KMS-11 (cell line): Measurements from ENCODE around the gene SPECC1.

Experiments
- H2AFZ ChIP-seq: fragments of 200-600 bp; sonication (generic); 2 replicates; pipeline ENCODE4 v1.6.1; 2016; ENCODE audit warnings: antibody characterized with exemption, mixed run types, low read depth
- H3K27ac ChIP-seq: fragments of 200-600 bp; sonication (generic); 2 replicates; pipeline ENCODE4 v1.6.1; 2016; ENCODE audit warnings: mild to moderate bottlenecking, mixed run types
- H3K27me3 ChIP-seq: fragments of 200-600 bp; sonication (generic); 2 replicates; pipeline ENCODE4 v1.6.1; 2017; ENCODE audit warnings: mild to moderate bottlenecking, low read depth, mixed run types, moderate library complexity; ENCODE audit not compliant: insufficient read depth
- H3K36me3 ChIP-seq: fragments of 200-600 bp; sonication (generic); 2 replicates; pipeline ENCODE4 v1.6.1; 2017; ENCODE audit warnings: mild to moderate bottlenecking, mixed run types; ENCODE audit not compliant: insufficient read depth
- H3K4me1 ChIP-seq: fragments of 200-600 bp; sonication (generic); 2 replicates; pipeline ENCODE4 v1.6.1; 2016; ENCODE audit warnings: mild to moderate bottlenecking, low read depth, mixed run types; ENCODE audit not compliant: poor library complexity, severe bottlenecking
- H3K4me2 ChIP-seq: fragments of 200-600 bp; sonication (generic); 2 replicates; pipeline ENCODE4 v1.7.0; 2016; ENCODE audit warnings: mild to moderate bottlenecking, mixed run types
- H3K4me3 ChIP-seq: fragments of 200-600 bp; sonication (generic); IDR thresholded peaks from 2 replicates; pipeline ENCODE4 v1.6.1; 2017; ENCODE audit warnings: low read depth, low read length, mixed read lengths; ENCODE audit not compliant: insufficient read depth
- H3K79me2 ChIP-seq: fragments of 200-600 bp; sonication (generic); 2 replicates; pipeline ENCODE4 v1.6.1; 2016; ENCODE audit warnings: low read depth, mixed run types; ENCODE audit not compliant: insufficient read depth
- H3K9ac ChIP-seq: fragments of 200-600 bp; sonication (generic); 2 replicates; pipeline ENCODE4 v1.6.1; 2016; ENCODE audit warnings: mild to moderate bottlenecking, mixed run types
- H4K20me1 ChIP-seq: fragments of 200-600 bp; sonication (generic); 2 replicates; pipeline ENCODE4 v1.6.1; 2016; ENCODE audit warnings: mild to moderate bottlenecking, mixed run types; ENCODE audit not compliant: insufficient read depth
- TF ChIP-seq, protein P1 (sequence below): fragments of 200-600 bp; sonication (generic); conservative IDR thresholded peaks from 2 replicates; pipeline ENCODE4 v1.6.1; 2017; ENCODE audit warnings: low read depth, mild to moderate bottlenecking, antibody characterized with exemption, low read length, moderate library complexity, mixed read lengths

The SPECC1 gene

DNA sequence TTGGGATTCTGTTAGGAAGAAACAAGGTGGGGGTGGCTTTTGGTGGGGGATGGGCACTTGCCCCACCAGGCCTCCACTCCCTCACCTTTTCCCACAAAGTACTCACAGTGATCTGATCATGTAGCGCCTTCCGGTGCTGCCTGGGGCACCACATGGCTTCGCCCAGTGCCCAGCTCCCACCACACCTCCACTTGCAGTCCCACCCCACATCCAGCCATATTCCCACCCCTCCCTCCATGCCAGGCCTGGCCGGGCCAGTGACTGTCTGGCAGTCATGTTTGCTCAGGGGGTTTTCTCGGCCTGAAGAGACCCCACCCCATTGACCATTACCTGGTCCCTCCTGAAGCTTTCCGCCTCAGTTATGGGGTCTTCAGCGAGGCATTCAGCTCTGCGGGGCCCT is 201.5 kb downstream of the SPECC1 start:
- Histone ChIP-seq H3K9ac (no peak overlapping the region), H3K36me3 (no peaks in the 10 kb centered on the region), H3K27me3 (no peaks in the 10 kb centered on the region), H3K4me1 (no peaks in the 10 kb centered on the region), H4K20me1 (no peaks in the 10 kb centered on the region), H3K4me3 (no peak overlapping the region), H3K27ac (no peak overlapping the region), H3K79me2 (no peaks in the 10 kb centered on the region), H3K4me2 (no peak overlapping the region), H2AFZ (no peak overlapping the region)
- TF ChIP-seq, protein P1, sequence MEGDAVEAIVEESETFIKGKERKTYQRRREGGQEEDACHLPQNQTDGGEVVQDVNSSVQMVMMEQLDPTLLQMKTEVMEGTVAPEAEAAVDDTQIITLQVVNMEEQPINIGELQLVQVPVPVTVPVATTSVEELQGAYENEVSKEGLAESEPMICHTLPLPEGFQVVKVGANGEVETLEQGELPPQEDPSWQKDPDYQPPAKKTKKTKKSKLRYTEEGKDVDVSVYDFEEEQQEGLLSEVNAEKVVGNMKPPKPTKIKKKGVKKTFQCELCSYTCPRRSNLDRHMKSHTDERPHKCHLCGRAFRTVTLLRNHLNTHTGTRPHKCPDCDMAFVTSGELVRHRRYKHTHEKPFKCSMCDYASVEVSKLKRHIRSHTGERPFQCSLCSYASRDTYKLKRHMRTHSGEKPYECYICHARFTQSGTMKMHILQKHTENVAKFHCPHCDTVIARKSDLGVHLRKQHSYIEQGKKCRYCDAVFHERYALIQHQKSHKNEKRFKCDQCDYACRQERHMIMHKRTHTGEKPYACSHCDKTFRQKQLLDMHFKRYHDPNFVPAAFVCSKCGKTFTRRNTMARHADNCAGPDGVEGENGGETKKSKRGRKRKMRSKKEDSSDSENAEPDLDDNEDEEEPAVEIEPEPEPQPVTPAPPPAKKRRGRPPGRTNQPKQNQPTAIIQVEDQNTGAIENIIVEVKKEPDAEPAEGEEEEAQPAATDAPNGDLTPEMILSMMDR, result no peak

DNA sequence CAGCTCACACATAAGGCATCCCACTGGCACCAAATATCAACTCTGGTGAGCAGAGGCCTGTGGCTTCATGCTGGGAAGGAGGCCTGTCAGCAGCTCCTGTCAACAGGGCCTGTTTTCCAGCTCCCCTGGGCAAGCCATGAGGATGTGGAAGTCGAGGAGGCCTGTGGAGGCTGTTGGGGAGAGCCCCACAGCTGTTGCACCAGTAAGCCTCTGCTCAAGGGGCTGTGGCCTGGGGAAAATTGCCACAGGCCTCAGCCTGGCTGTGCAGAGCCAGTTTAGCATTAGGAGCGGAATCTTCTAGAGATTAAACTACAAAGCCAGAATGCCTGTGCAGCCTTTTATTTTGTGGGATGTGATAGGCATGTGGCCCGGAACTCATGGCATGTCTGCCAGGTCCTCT is 202.1 kb downstream of the SPECC1 start:
- no peaks in the 10 kb centered on the region for H3K79me2 ChIP-seq
- TF ChIP-seq, protein P1, result no peak

DNA sequence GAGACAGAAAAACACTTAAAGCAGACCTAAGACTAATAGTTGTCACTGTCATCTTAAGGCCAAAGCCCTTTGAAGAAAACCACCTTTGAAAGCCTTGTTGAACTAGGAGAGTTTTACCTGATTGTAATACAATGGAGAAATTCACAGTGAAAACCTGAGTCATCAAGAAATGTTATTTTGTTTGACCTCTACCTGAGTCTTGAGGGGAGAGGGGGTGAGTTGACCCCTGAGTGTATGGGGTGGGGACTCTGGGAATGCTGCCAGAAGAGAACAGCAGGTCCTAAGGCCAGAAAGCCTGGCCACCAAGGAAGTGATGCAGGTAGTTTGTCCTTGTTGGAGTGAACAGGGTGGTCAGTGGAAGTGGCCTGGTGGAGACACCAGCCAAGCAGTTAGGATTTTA is 204.3 kb downstream of the SPECC1 start:
- Histone ChIP-seq H3K27me3 (no peaks in the 10 kb centered on the region), H3K4me3 (no peak overlapping the region), H3K36me3 (no peaks in the 10 kb centered on the region), H3K4me1 (no peaks in the 10 kb centered on the region), H2AFZ (no peak overlapping the region), H4K20me1 (no peaks in the 10 kb centered on the region), H3K9ac (no peak overlapping the region), H3K79me2 (no peaks in the 10 kb centered on the region), H3K27ac (no peak overlapping the region), H3K4me2 (no peak overlapping the region)
- TF ChIP-seq, protein P1, result no peak

More for the DNA sequence above, 202.1 kb downstream of the SPECC1 start:
- H3K4me3 ChIP-seq, result no peak overlapping the region
- no peak overlapping the region for H3K4me2 ChIP-seq
- no peak overlapping the region for H2AFZ ChIP-seq
- H4K20me1 ChIP-seq, result no peaks in the 10 kb centered on the region
- H3K9ac ChIP-seq, result no peak overlapping the region
- no peak overlapping the region for H3K27ac ChIP-seq
- H3K36me3 ChIP-seq, result no peaks in the 10 kb centered on the region
- H3K27me3 ChIP-seq, result no peaks in the 10 kb centered on the region
- H3K4me1 ChIP-seq, result no peaks in the 10 kb centered on the region

DNA sequence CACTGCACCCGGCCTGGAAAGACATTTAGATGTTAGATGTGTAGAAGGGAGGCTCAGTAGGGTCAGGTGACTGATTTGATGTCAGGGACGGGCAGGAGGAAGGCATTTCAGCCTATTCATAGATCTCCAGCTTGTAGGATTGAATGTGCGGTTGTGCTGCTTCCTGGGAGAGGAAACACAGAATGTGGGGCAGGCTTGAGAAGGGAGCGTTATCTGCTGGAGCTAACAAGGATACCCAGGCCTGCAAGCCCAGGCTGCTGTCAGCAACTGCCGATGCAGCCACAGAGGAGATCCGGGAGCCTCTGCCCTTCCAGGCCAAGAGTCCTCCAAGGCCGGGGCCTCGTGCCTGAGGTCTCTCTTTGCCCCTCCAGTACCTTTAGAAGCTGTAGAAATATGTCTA is 205.6 kb downstream of the SPECC1 start:
- no peaks in the 10 kb centered on the region for H3K79me2 ChIP-seq
- no peaks in the 10 kb centered on the region for H3K27me3 ChIP-seq
- no peak overlapping the region for H3K9ac ChIP-seq
- no peak overlapping the region for H3K27ac ChIP-seq
- H3K36me3 ChIP-seq, result no peaks in the 10 kb centered on the region
- no peak overlapping the region for H3K4me2 ChIP-seq
- H2AFZ ChIP-seq, result no peak overlapping the region
- H3K4me3 ChIP-seq, result no peak overlapping the region
- no peaks in the 10 kb centered on the region for H4K20me1 ChIP-seq
- TF ChIP-seq, protein P1, result no peak
- no peaks in the 10 kb centered on the region for H3K4me1 ChIP-seq
